H1 (cell line): ENCODE results near the gene TMEM106A. TPM values are rescaled to one million over a fixed set of nuclear protein-coding genes. Genes with fewer than 3 reads are reported as not detected.

Experiments used
- CHD2 ChIP-seq: IDR thresholded peaks from 2 replicates; pipeline ENCODE4 v1.6.1; 2012; ENCODE audit warnings: low read length, improper control_type of control experiment
- EZH2 ChIP-seq: fragments of 200-600 bp; sonication (generic); IDR thresholded peaks from 2 replicates; pipeline ENCODE4 v1.7.1; 2012; ENCODE audit warnings: low read depth, mild to moderate bottlenecking, moderate library complexity, low read length, inconsistent platforms; ENCODE audit not compliant: severe bottlenecking
- KDM5A ChIP-seq: fragments of 200-600 bp; IDR thresholded peaks from 2 replicates; pipeline ENCODE4 v1.7.1; 2012; ENCODE audit warnings: mild to moderate bottlenecking, low read length, inconsistent platforms, mixed read lengths
- NRF1 ChIP-seq: IDR thresholded peaks from 2 replicates; pipeline ENCODE4 v1.6.1; 2011; ENCODE audit warnings: mild to moderate bottlenecking, low read depth, low read length, improper control_type of control experiment
- RBBP5 ChIP-seq: IDR thresholded peaks from 2 replicates; pipeline ENCODE4 v1.7.1; 2012; ENCODE audit warnings: low read depth, mild to moderate bottlenecking, inconsistent platforms, low read length, moderate library complexity, borderline replicate concordance
- SUZ12 ChIP-seq: fragments of 200-600 bp; sonication (generic); IDR thresholded peaks from 2 replicates; pipeline ENCODE4 v1.6.1; 2012; ENCODE audit warnings: mild to moderate bottlenecking, inconsistent platforms, low read length, moderate library complexity, mixed read lengths
- TBP ChIP-seq: IDR thresholded peaks from 2 replicates; pipeline ENCODE4 v1.6.1; 2011; ENCODE audit warnings: low read depth, low read length, improper control_type of control experiment
- ZNF274 ChIP-seq: IDR thresholded peaks from 2 replicates; pipeline ENCODE4 v1.7.0; 2012; ENCODE audit warnings: low read length, borderline replicate concordance; ENCODE audit errors: extremely low read depth
- polyA plus RNA-seq, 7 experiments: library from polyadenylated mRNA; depleted of rRNA in 3 of 7; stranded (reverse) in 5 of 7; unstranded in 2 of 7; fragments of >200 nt in 5 of 7; fragments of 200-250 nt in 2 of 7; gene quantifications; 1 replicate in 5 of 7; 2 replicates in 1 of 7; 4 replicates in 1 of 7; pipeline versions ENCODE4 v1.2.1 to v1.2.3, GENCODE V29; 2011 to 2013; ENCODE audit warnings: missing spikeins in 2 of 7, mixed read lengths in 2 of 7
- total RNA-seq: library from RNA; stranded (reverse); fragmentation: NEBNext Ultra II Directional; extraction: Animal tissue kit (Norgen Biotek cat#: 25700); gene quantifications from 2 replicates; pipeline ENCODE4 v1.2.1, GENCODE V29; 2021
- TF ChIP-seq, protein P1 (sequence below): IDR thresholded peaks from 2 replicates; pipeline ENCODE4 v1.6.1; 2012; ENCODE audit warnings: inconsistent platforms
- TF ChIP-seq, protein P2 (sequence below): IDR thresholded peaks from 2 replicates; pipeline ENCODE4 v1.6.1; 2012; ENCODE audit warnings: low read length, inconsistent platforms

The TMEM106A gene
- total and polyA plus RNA-seq, 2 of the 8 experiments (the other 6 are each of a cell fraction or from before 2014, with no cell fraction given): 3.2 to 5.4 TPM

DNA sequence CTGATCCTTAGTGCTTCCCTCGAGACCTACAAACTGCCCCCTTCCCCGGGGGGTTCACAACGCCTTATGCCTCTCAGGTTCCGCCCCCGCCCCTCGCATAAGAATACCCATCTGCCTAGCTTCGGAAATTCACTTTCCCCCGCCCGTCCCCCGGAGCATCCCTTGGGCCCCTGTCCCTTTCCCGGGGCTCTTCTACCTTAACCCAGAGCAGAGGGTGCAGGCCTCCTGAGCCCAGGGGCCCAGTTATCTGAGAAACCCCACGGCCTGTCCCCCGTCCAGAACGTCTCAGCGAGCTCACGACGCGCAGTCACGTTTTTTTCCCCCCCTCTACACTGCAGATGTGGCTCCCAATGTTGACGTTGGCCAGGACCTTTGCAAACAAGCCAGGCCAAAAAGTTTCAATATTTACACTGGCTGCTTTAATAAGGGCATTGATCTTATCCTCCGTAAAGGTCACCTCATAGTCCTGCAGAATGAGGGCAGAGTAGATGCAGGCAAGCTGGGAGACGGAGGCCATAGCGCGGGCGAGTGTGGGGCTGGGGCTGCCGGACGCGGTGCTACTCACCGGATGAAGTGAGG is 42.0 kb upstream of the TMEM106A start (continued):
- no peak; the same call in 1 of the 2 replicates for TF ChIP-seq RBBP5
- TF ChIP-seq, protein P1, sequence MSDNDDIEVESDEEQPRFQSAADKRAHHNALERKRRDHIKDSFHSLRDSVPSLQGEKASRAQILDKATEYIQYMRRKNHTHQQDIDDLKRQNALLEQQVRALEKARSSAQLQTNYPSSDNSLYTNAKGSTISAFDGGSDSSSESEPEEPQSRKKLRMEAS: no peak
- TF ChIP-seq, protein P2, sequence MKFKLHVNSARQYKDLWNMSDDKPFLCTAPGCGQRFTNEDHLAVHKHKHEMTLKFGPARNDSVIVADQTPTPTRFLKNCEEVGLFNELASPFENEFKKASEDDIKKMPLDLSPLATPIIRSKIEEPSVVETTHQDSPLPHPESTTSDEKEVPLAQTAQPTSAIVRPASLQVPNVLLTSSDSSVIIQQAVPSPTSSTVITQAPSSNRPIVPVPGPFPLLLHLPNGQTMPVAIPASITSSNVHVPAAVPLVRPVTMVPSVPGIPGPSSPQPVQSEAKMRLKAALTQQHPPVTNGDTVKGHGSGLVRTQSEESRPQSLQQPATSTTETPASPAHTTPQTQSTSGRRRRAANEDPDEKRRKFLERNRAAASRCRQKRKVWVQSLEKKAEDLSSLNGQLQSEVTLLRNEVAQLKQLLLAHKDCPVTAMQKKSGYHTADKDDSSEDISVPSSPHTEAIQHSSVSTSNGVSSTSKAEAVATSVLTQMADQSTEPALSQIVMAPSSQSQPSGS: no peak
- TF ChIP-seq TBP: no peak
- no peak for TF ChIP-seq ZNF274
- no peak for TF ChIP-seq SUZ12
- no peak for TF ChIP-seq CHD2
- no peak for TF ChIP-seq EZH2
- no peak for TF ChIP-seq NRF1
- TF ChIP-seq KDM5A: no peak
- TF ChIP-seq, all 59 proteins: peak for 5
